Activated CD4-positive, alpha-beta T cell treated with anti-CD3 and anti-CD28 coated beads, Interleukin-2, Interleukin-4, amounts not matched to agents 100 ng/mL and 50 ng/mL, durations not matched to agents 16 hours and 8 hours (primary cell): ENCODE measurements around the gene NIPSNAP3A.
"Not testable (repeated sequence)": the region's sequence is repeated elsewhere in the genome, so short reads cannot be mapped to it uniquely, and the experiment has no call there.

Experiments
- DNase-seq: peaks from one replicate; pipeline ENCODE4 v3.0.0-alpha.2; 2020; ENCODE audit warnings: low spot score

NIPSNAP3A gene

GRCh38 chr9:104747565-104748358 lies at the start of gene NIPSNAP3A:
NIPSNAP3A (plus strand) TSS chr9:104747683; CDS start chr9:104747793, 110 bp downstream.
- DNase-seq = peak; percentile 83

- no peak for DNase-seq
These were observed 47.2 kb upstream of the NIPSNAP3A start for GRCh38 chr9:104700306-104700705.

GRCh38 chr9:104708737-104709136 lies 38.7 kb upstream of the NIPSNAP3A start:
- DNase-seq = not testable (repeated sequence)

GRCh38 chr9:104711604-104712003 lies 35.9 kb upstream of the NIPSNAP3A start:
- no peak for DNase-seq

GRCh38 chr9:104725014-104725413 lies 22.5 kb upstream of the NIPSNAP3A start:
- DNase-seq = no peak

GRCh38 chr9:104738452-104738851 lies 9.0 kb upstream of the NIPSNAP3A start:
- DNase-seq = no peak

- no peak for DNase-seq
These were observed 6.9 kb upstream of the NIPSNAP3A start for GRCh38 chr9:104740621-104741020.

GRCh38 chr9:104743376-104743985 lies 4.0 kb upstream of the NIPSNAP3A start:
- peak; percentile 50 for DNase-seq

- no peak for DNase-seq
These were observed 1.6 kb upstream of the NIPSNAP3A start for GRCh38 chr9:104745852-104746251.

- DNase-seq = no peak
These were observed 1.2 kb upstream of the NIPSNAP3A start for GRCh38 chr9:104746285-104746684.

- DNase-seq = no peak
These were observed 685 bp upstream of the NIPSNAP3A start for GRCh38 chr9:104746798-104747197.

GRCh38 chr9:104747245-104747564 lies 278 bp upstream of the NIPSNAP3A start:
- no peak for DNase-seq

- DNase-seq = no peak
These were observed 1.0 kb downstream of the NIPSNAP3A start for GRCh38 chr9:104748359-104749031.

GRCh38 chr9:104750185-104750767 lies 2.8 kb downstream of the NIPSNAP3A start:
- no peak for DNase-seq

GRCh38 chr9:104758974-104759373 lies 11.5 kb downstream of the NIPSNAP3A start:
- no peak for DNase-seq

- no peak for DNase-seq
These were observed 17.7 kb downstream of the NIPSNAP3A start for GRCh38 chr9:104765138-104765537.

GRCh38 chr9:104766025-104766424 lies 18.5 kb downstream of the NIPSNAP3A start:
- DNase-seq = no peak

- DNase-seq = no peak
These were observed 20.0 kb downstream of the NIPSNAP3A start for GRCh38 chr9:104767507-104767906.

- DNase-seq = not testable (repeated sequence)
These were observed 21.5 kb downstream of the NIPSNAP3A start for GRCh38 chr9:104769029-104769428.

- DNase-seq = no peak
These were observed 22.2 kb downstream of the NIPSNAP3A start for GRCh38 chr9:104769655-104770054.

- DNase-seq = no peak
These were observed 25.4 kb downstream of the NIPSNAP3A start for GRCh38 chr9:104772714-104773510.

- no peak for DNase-seq
These were observed 26.6 kb downstream of the NIPSNAP3A start for GRCh38 chr9:104774132-104774531.
